HG03097 (cell line): Measurements from ENCODE around the gene ISY1.
"Not testable (repeated sequence)": the region's sequence is repeated elsewhere in the genome, so short reads cannot be mapped to it uniquely, and the experiment has no call there.

Experiments
- ATAC-seq: cut with Tn5 transposase; IDR thresholded peaks from one replicate; pipeline ENCODE4 v1.9.1; 2021; ENCODE audit not compliant: unreplicated experiment, low FRiP score

The ISY1 gene

GRCh38 chr3:129160891-129161859 lies at the start of gene ISY1:
ISY1 (minus strand) TSS chr3:129161063; CDS start chr3:129160975, 88 bp downstream.
- ATAC-seq: peak; percentile 79

- ATAC-seq: no peak
Measured at GRCh38 chr3:129207479-129207878, 46.6 kb upstream of the ISY1 start.

- ATAC-seq: no peak
Measured at GRCh38 chr3:129205109-129205832, 44.4 kb upstream of the ISY1 start.

GRCh38 chr3:129204473-129204872 lies 43.6 kb upstream of the ISY1 start:
- ATAC-seq: no peak

- no peak for ATAC-seq
Measured at GRCh38 chr3:129199366-129199765, 38.5 kb upstream of the ISY1 start.

- no peak for ATAC-seq
Measured at GRCh38 chr3:129197321-129197720, 36.5 kb upstream of the ISY1 start.

GRCh38 chr3:129196601-129197000 lies 35.7 kb upstream of the ISY1 start:
- no peak for ATAC-seq

GRCh38 chr3:129195731-129196256 lies 34.9 kb upstream of the ISY1 start:
- ATAC-seq: no peak

GRCh38 chr3:129189793-129190192 lies 28.9 kb upstream of the ISY1 start:
- ATAC-seq: not testable (repeated sequence)

- no peak for ATAC-seq
Measured at GRCh38 chr3:129187857-129188256, 27.0 kb upstream of the ISY1 start.

- no peak for ATAC-seq
Measured at GRCh38 chr3:129185783-129186182, 24.9 kb upstream of the ISY1 start.

- ATAC-seq: not testable (repeated sequence)
Measured at GRCh38 chr3:129184784-129185542, 24.1 kb upstream of the ISY1 start.

- ATAC-seq: peak; percentile 12
Measured at GRCh38 chr3:129184396-129184657, 23.5 kb upstream of the ISY1 start.

- ATAC-seq: peak; percentile 90
Measured at GRCh38 chr3:129183569-129184395, 22.9 kb upstream of the ISY1 start, which contains the start of gene CNBP. CNBP (minus strand) TSS chr3:129183896; CDS start chr3:129171757, 12,139 bp downstream.

- no peak for ATAC-seq
Measured at GRCh38 chr3:129182390-129183185, 21.7 kb upstream of the ISY1 start.

- ATAC-seq: no peak
Measured at GRCh38 chr3:129181819-129182218, 21.0 kb upstream of the ISY1 start.

- no peak for ATAC-seq
Measured at GRCh38 chr3:129180461-129180860, 19.6 kb upstream of the ISY1 start.

GRCh38 chr3:129176051-129176450 lies 15.2 kb upstream of the ISY1 start:
- ATAC-seq: no peak

- no peak for ATAC-seq
Measured at GRCh38 chr3:129173725-129174124, 12.9 kb upstream of the ISY1 start.
